HCT116 (cell line): ENCODE measurements around the gene IP6K3. TPM values are rescaled to one million over a fixed set of nuclear protein-coding genes. Genes with fewer than 3 reads are reported as not detected.

Source experiments
- ATAC-seq: fragments of 200-7000 bp; cut with Tn5 transposase; 2 replicates; pipeline ENCODE4 v1.9.1; 2020; ENCODE audit warnings: mild to moderate bottlenecking, moderate library complexity
- BruUV-seq: library from RNA; stranded (reverse); fragments of 400-500 nt; replicated peaks from 2 replicates; lab custom pipeline; 2021; lab: Mats Ljungman, UMichigan
- CTCF ChIA-PET: fragments of 300-600 bp; sonication (Branson Sonifier 250); formaldehyde crosslinking; loops from one replicate; lab custom pipeline; 2021; ENCODE audit warnings: antibody characterized with exemption; lab: Charles Lee
- POLR2A ChIA-PET: fragments of 300-600, 350-600 bp; sonication (Branson Sonifier 250); formaldehyde crosslinking; loops from one replicate; lab custom pipeline; 2021; ENCODE audit warnings: antibody characterized with exemption; lab: Charles Lee
- RAD21 ChIA-PET, 2 experiments: fragments of 300-600 bp; sonication (Branson Sonifier 250); formaldehyde crosslinking; loops; one replicate each; lab custom pipeline; 2023; ENCODE audit warnings: low total read pairs in 2 of 2; ENCODE audit not compliant: uncharacterized antibody in 2 of 2, unreplicated experiment in 2 of 2, low non-redundant PET in 1 of 2; lab: Charles Lee
- DNase-seq: peaks from one replicate; pipeline ENCODE4 v3.0.0-alpha.2; 2010; ENCODE audit warnings: low read depth, low spot score
- H2AFZ ChIP-seq: fragments of 200-600 bp; shearing (Covaris generic), sonication (generic); 2 replicates; pipeline ENCODE4 v1.6.1; 2017; ENCODE audit warnings: low read depth, mixed run types, mixed read lengths, antibody characterized with exemption, low read length; ENCODE audit not compliant: poor library complexity, severe bottlenecking
- H3K27ac ChIP-seq: 2 replicates; pipeline ENCODE4 v1.5.1; 2012; ENCODE audit warnings: low read depth, low read length
- H3K27me3 ChIP-seq: fragments of 200-600 bp; sonication (generic); 2 replicates; pipeline ENCODE4 v1.6.1; 2016; ENCODE audit warnings: mixed run types, low read length, mixed read lengths; ENCODE audit not compliant: insufficient read depth
- H3K36me3 ChIP-seq, 2 experiments: fragments of 200-500 bp in 1 of 2; fragments of 200-600 bp in 1 of 2; sonication (Bioruptor generic) in 1 of 2; sonication (generic) in 1 of 2; 2 replicates each; pipeline versions ENCODE4 v1.5.1 to v1.6.1; 2014 to 2016; ENCODE audit warnings: low read length in 2 of 2, inconsistent platforms in 1 of 2, mixed read lengths in 1 of 2, mixed run types in 1 of 2; ENCODE audit not compliant: insufficient read depth in 2 of 2, control insufficient read depth in 1 of 2
- H3K4me1 ChIP-seq, 2 experiments: fragments of 200-600 bp in 1 of 2; sonication (generic) in 1 of 2; 2 replicates each; pipeline versions ENCODE4 v1.5.1 to v1.6.1; 2012 to 2017; ENCODE audit warnings: low read length in 2 of 2, inconsistent platforms in 1 of 2, mild to moderate bottlenecking in 1 of 2, mixed read lengths in 1 of 2, mixed run types in 1 of 2, moderate library complexity in 1 of 2; ENCODE audit not compliant: insufficient read depth in 2 of 2, control insufficient read depth in 1 of 2
- H3K4me2 ChIP-seq: fragments of 200-600 bp; sonication (generic); 2 replicates; pipeline ENCODE4 v1.6.1; 2017; ENCODE audit warnings: mixed run types, low read length, mixed read lengths
- H3K4me3 ChIP-seq, 2 experiments: fragments of 200-600 bp in 1 of 2; sonication (generic) in 1 of 2; replicated peaks in 1 of 2; 2 replicates each; pipeline ENCODE4 v1.5.1; 2011 to 2016; ENCODE audit warnings: low read length in 2 of 2, control low read depth in 1 of 2, low read depth in 1 of 2, mild to moderate bottlenecking in 1 of 2, mixed read lengths in 1 of 2, mixed run types in 1 of 2
- H3K79me2 ChIP-seq: fragments of 200-600 bp; sonication (generic); 2 replicates; pipeline ENCODE4 v1.6.1; 2017; ENCODE audit warnings: mild to moderate bottlenecking, mixed run types, low read length, moderate library complexity, mixed read lengths; ENCODE audit not compliant: insufficient read depth
- H3K9ac ChIP-seq: fragments of 200-600 bp; sonication (generic); 2 replicates; pipeline ENCODE4 v1.6.1; 2016; ENCODE audit warnings: low read length, mixed read lengths
- H3K9me2 ChIP-seq: fragments of 200-600 bp; sonication (generic), shearing (Covaris generic); 2 replicates; pipeline ENCODE4 v1.6.1; 2017; ENCODE audit warnings: mixed run types, mild to moderate bottlenecking, moderate library complexity; ENCODE audit not compliant: insufficient read depth
- H3K9me3 ChIP-seq, 2 experiments: fragments of 200-500 bp in 1 of 2; fragments of 200-600 bp in 1 of 2; sonication (Bioruptor generic) in 1 of 2; sonication (generic) in 1 of 2; 2 replicates each; pipeline ENCODE4 v1.6.1; 2014 to 2017; ENCODE audit warnings: low read length in 2 of 2, mixed read lengths in 2 of 2, inconsistent platforms in 1 of 2, low read depth in 1 of 2, mild to moderate bottlenecking in 1 of 2, mixed run types in 1 of 2, moderate library complexity in 1 of 2; ENCODE audit not compliant: control insufficient read depth in 1 of 2, insufficient read depth in 1 of 2
- H4K20me1 ChIP-seq: fragments of 200-600 bp; sonication (generic), shearing (Covaris generic); 2 replicates; pipeline ENCODE4 v1.6.1; 2017; ENCODE audit warnings: mixed run types, mild to moderate bottlenecking, moderate library complexity; ENCODE audit not compliant: insufficient read depth
- CBX3 ChIP-seq: IDR thresholded peaks from 2 replicates; pipeline ENCODE4 v1.6.1; 2012; ENCODE audit warnings: low read depth
- CEBPB ChIP-seq: IDR thresholded peaks from 2 replicates; pipeline ENCODE4 v1.6.1; 2012; ENCODE audit warnings: low read depth
- EGR1 ChIP-seq: IDR thresholded peaks from 2 replicates; pipeline ENCODE4 v1.6.1; 2012; ENCODE audit warnings: low read depth
- POLR2A ChIP-seq: IDR thresholded peaks from 2 replicates; pipeline ENCODE4 v1.7.0; 2011; ENCODE audit warnings: borderline replicate concordance; ENCODE audit not compliant: insufficient read depth, insufficient read length; ENCODE audit errors: extremely low read depth
- POLR2AphosphoS5 ChIP-seq: IDR thresholded peaks from 2 replicates; pipeline ENCODE4 v1.6.1; 2011; ENCODE audit warnings: mild to moderate bottlenecking, low read depth, low read length, moderate library complexity
- SP1 ChIP-seq: IDR thresholded peaks from 2 replicates; pipeline ENCODE4 v1.6.1; 2012; ENCODE audit warnings: low read depth
- SRF ChIP-seq: IDR thresholded peaks from 2 replicates; pipeline ENCODE4 v1.6.1; 2012; ENCODE audit warnings: low read depth
- ZBTB33 ChIP-seq: IDR thresholded peaks from 2 replicates; pipeline ENCODE4 v1.6.1; 2011; ENCODE audit warnings: mild to moderate bottlenecking, low read length, moderate library complexity; ENCODE audit not compliant: insufficient replicate concordance; ENCODE audit errors: extremely low read depth
- intact Hi-C: fragments of 100-400 bp; cut with micrococcal nuclease; formaldehyde crosslinking; loops from 2 replicates; pipeline ENCODE4 v1.10.0; 2022
- total RNA-seq: library from RNA; stranded (reverse); gene quantifications from one replicate; pipeline ENCODE4 v1.2.1, GENCODE V29; 2021; ENCODE audit not compliant: unreplicated experiment

IP6K3 gene
- total RNA-seq, 1 experiment from 2014 or later, result not detected

- CTCF ChIA-PET, result interaction anchor here (1.0 kb wide), 1 partner anchor 32 kb away, joined by 3 read pairs; no protein-coding TSS in a partner anchor
- peaks cover 27 to 46% of the 10 kb centered on the region in 2 experiments for H3K4me1 ChIP-seq
- POLR2A ChIA-PET, result no interaction called here
Observed at GRCh38 chr6:33712914-33713313, 33.8 kb downstream of the IP6K3 start.

More at GRCh38 chr6:33712914-33713313, 33.8 kb downstream of the IP6K3 start:
- Histone ChIP-seq H3K27ac (no peak overlapping the region), H3K4me2 (no peak overlapping the region), H3K27me3 (no peaks in the 10 kb centered on the region), H4K20me1 (no peaks in the 10 kb centered on the region), H3K36me3 (peaks cover 2 to 24% of the 10 kb centered on the region in 2 experiments; a peak in 3 of 4 replicates), H3K4me3 (no peak overlapping the region), H3K9ac (no peak overlapping the region), H3K9me3 (no peaks in the 10 kb centered on the region), H2AFZ (no peak overlapping the region), H3K9me2 (no peaks in the 10 kb centered on the region), H3K79me2 (peaks cover 32% of the 10 kb centered on the region)
- TF ChIP-seq CBX3 (no peak), SP1 (no peak), POLR2AphosphoS5 (no peak), SRF (no peak), EGR1 (no peak), CEBPB (no peak), POLR2A (no peak), ZBTB33 (no peak)
- BruUV-seq, result no TSS peak
- ATAC-seq (no peak), DNase-seq (no peak)
- RAD21 ChIA-PET, result no interaction called here
- intact Hi-C loops, result loop anchor here (1.0 kb wide), 1 partner anchor 49 kb away; no protein-coding TSS in a partner anchor
